Heart left ventricle (tissue), 16 donors: Measurements from ENCODE around the gene HMX1. TPM values are rescaled to one million over a fixed set of nuclear protein-coding genes. Genes with fewer than 3 reads are reported as not detected.

Source experiments
- ATAC-seq, 4 donors: fragments of 200-7000 bp; cut with Tn5 transposase; one replicate each; pipeline ENCODE4 v1.9.1; 2020 to 2022; ENCODE audit warnings: moderate library complexity in 4 of 4, mild to moderate bottlenecking in 3 of 4, moderate number of reproducible peaks in 1 of 4
- DNase-seq, 5 donors: peaks; one replicate each; pipeline ENCODE4 v3.0.0-alpha.2; 2020
- H3K27ac ChIP-seq, 12 donors: fragments of 200-600 bp; sonication (generic) in 4 of 12; one replicate each; pipeline versions ENCODE4 v1.5.0 to v1.8.0; 2016 to 2022; ENCODE audit warnings: mild to moderate bottlenecking in 2 of 12
- H3K27me3 ChIP-seq, 9 donors: fragments of 200-600 bp; sonication (generic) in 2 of 9; one replicate each; pipeline versions ENCODE4 v1.5.1 to v1.8.0; 2016 to 2022; ENCODE audit warnings: mild to moderate bottlenecking in 3 of 9
- H3K36me3 ChIP-seq, 9 donors: fragments of 200-600 bp; sonication (generic) in 2 of 9; one replicate each; pipeline versions ENCODE4 v1.5.0 to v1.8.0; 2018 to 2022; ENCODE audit warnings: mild to moderate bottlenecking in 2 of 9
- H3K4me1 ChIP-seq, 12 donors: fragments of 200-600 bp; sonication (generic) in 4 of 12; one replicate each; pipeline versions ENCODE4 v1.5.0 to v1.8.0; 2016 to 2022; ENCODE audit warnings: mild to moderate bottlenecking in 3 of 12
- H3K4me3 ChIP-seq, 12 donors: fragments of 200-600 bp; sonication (generic) in 4 of 12; one replicate each; pipeline versions ENCODE4 v1.5.0 to v1.8.0; 2017 to 2022; ENCODE audit warnings: mild to moderate bottlenecking in 9 of 12, moderate library complexity in 4 of 12
- H3K9me3 ChIP-seq, 12 donors: fragments of 200-600 bp; sonication (generic) in 4 of 12; one replicate each; pipeline versions ENCODE4 v1.5.0 to v1.8.0; 2016 to 2022; ENCODE audit warnings: mild to moderate bottlenecking in 1 of 12
- CTCF ChIP-seq, 12 donors: fragments of 200-600 bp; sonication (generic) in 4 of 12; IDR thresholded peaks; one replicate each; pipeline versions ENCODE4 v1.5.0 to v1.8.0; 2018 to 2022; ENCODE audit warnings: antibody characterized with exemption in 12 of 12, mild to moderate bottlenecking in 5 of 12
- POLR2A ChIP-seq, 2 donors: fragments of 450-650 bp; IDR thresholded peaks; one replicate each; pipeline ENCODE4 v1.6.1; 2017; ENCODE audit warnings: antibody characterized with exemption in 2 of 2, mild to moderate bottlenecking in 2 of 2, moderate library complexity in 2 of 2
- WGBS, 4 donors: extraction: QIAGEN DNeasy Blood & Tissue Kit in 2 of 4; methylation state at CpG; one replicate each; pipeline versions ENCODE4 v1.1.5 to v1.1.7; 2013 to 2018; 5-methylcytosine and 5-hydroxymethylcytosine counted together
- intact Hi-C, 10 donors: fragments of 100-400 bp; cut with DNase I; formaldehyde crosslinking; loops; one replicate each; pipeline versions ENCODE4 v1.11.1 to v1.14.2; 2022
- polyA plus RNA-seq, 2 donors: library from polyadenylated mRNA; stranded (reverse); fragments of 200-250 nt; gene quantifications; one replicate each; pipeline ENCODE4 v1.2.3, GENCODE V29; 2013
- total RNA-seq, 9 donors: library from RNA; depleted of rRNA in 2 of 9; stranded (reverse); fragments of >200 nt in 2 of 9; fragmentation: NEBNext Ultra II Directional in 3 of 9; extraction: Animal tissue kit (Norgen Biotek cat#: 25700) in 3 of 9; gene quantifications; one replicate each; pipeline versions ENCODE4 v1.1.0 to v1.2.4, GENCODE V29; 2016 to 2023
- donor health status: ischemic (EF 13 %, LVEDD 7.1; RV severe dilation, severe dysfunction).
- donor health status: healthy with polysubstance abuse.
- donor health status: DM: no; HTN: yes; CAD: no.
- donor health status: DM: no; HTN: no; CAD: no.
- donor health status: ischemic (EF 25% LVEDD 6.9; RV normal size, moderate dysfunction).
- donor health status: ischemic (EF 25% LVEDD 5.7; RV mildly dilated, moderate dysfunction).
- donor health status: healthy.
- donor health status: DM: yes; HTN: yes; CAD: no.
- donor health status: ischemic (EF 35%, LVEDD 5.7; RV mildly dilated, moderate dysfunction).
- donor health status: nonischemic (EF 11% LVEDD 7.7; RV severe dilation, severe dysfunction).
- donor health status: DM: yes; HTN: yes; CAD: no.
- donor health status: PGD.
- donor health status: ischemic (EF 29% LVEDD 5.4; RV normal size, mild dysfunction).
- donor health status: nonischemic (EF 23%, LVEDD 6.1; RV moderate dilation, normal function).

HMX1 gene
- total and polyA plus RNA-seq, 11 donors, result 0.25 TPM; not detected in 10

DNA sequence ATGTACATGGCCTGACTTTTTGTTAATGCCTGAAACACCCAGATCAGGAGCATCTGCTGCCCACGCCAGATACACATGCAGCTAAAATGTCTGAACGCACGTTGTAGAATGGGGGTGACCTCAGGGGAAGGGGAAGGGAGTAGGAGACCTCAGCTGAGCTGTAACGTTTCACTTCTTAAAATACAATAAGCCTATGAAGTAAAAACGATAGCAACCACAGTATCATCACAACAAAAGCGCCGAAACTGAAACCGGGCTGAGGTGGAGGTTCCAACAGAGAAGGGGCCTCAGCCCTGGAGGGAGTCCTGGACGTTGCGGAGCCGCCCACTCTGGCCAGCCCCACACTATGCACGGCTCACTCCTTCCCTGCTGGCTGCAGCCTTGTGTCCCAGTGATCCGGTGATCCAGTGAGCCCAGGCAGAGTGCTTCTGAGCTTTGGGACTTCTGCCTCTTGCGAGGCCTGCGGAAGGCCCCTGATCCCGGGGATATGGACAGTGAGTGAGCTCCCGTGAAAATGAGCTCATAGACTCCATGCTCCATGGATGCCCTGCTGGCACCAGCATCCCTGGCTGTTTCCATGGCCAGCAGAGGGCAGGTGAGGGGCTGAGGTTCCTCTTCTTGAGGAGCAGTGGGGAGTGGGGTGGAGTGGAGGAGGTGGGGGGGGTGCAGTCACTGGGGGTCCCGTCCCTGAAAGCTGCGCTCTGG is 52.0 kb downstream of the HMX1 start:
- Histone ChIP-seq H3K4me1 (no peaks in the 10 kb centered on the region), H3K36me3 (no peaks in the 10 kb centered on the region), H3K4me3 (no peak overlapping the region), H3K9me3 (peaks cover 0 to 7% (median 0%) of the 10 kb centered on the region in 12 donors), H3K27me3 (peaks cover 0 to 53% (median 5%) of the 10 kb centered on the region in 9 donors), H3K27ac (no peak overlapping the region)
- no peak for ATAC-seq
- intact Hi-C loops, result no loop called here
- no peak for TF ChIP-seq CTCF (IDR thresholded peaks at IDR 0.05)
- TF ChIP-seq POLR2A (IDR thresholded peaks at IDR 0.05), result no peak
- DNase-seq, result peak in 1 of 5 donors; percentile 7
- 59 to 69% (median 65%) methylated on average over 19 of the region's 19 CpGs for WGBS, 4 donors

- H3K27me3 ChIP-seq, result peaks cover 0 to 48% (median 5%) of the 10 kb centered on the region in 9 donors
- DNase-seq, result peak in 1 of 5 donors; percentile 1
- no peaks in the 10 kb centered on the region for H3K4me1 ChIP-seq
- ATAC-seq, result no peak
- intact Hi-C loops, result no loop called here
- no peaks in the 10 kb centered on the region for H3K36me3 ChIP-seq
- no peak for TF ChIP-seq POLR2A (IDR thresholded peaks at IDR 0.05)
- no peak for TF ChIP-seq CTCF (IDR thresholded peaks at IDR 0.05)
- H3K4me3 ChIP-seq, result no peak overlapping the region
- WGBS, 4 donors, result 72 to 86% (median 76%) methylated on average over 4 to 8 of the region's 8 CpGs
- H3K27ac ChIP-seq, result no peak overlapping the region
- H3K9me3 ChIP-seq, result peaks cover 0 to 2% (median 0%) of the 10 kb centered on the region in 12 donors
These were observed 52.6 kb downstream of the HMX1 start for GRCh38 chr4:8819019-8819418.

DNA sequence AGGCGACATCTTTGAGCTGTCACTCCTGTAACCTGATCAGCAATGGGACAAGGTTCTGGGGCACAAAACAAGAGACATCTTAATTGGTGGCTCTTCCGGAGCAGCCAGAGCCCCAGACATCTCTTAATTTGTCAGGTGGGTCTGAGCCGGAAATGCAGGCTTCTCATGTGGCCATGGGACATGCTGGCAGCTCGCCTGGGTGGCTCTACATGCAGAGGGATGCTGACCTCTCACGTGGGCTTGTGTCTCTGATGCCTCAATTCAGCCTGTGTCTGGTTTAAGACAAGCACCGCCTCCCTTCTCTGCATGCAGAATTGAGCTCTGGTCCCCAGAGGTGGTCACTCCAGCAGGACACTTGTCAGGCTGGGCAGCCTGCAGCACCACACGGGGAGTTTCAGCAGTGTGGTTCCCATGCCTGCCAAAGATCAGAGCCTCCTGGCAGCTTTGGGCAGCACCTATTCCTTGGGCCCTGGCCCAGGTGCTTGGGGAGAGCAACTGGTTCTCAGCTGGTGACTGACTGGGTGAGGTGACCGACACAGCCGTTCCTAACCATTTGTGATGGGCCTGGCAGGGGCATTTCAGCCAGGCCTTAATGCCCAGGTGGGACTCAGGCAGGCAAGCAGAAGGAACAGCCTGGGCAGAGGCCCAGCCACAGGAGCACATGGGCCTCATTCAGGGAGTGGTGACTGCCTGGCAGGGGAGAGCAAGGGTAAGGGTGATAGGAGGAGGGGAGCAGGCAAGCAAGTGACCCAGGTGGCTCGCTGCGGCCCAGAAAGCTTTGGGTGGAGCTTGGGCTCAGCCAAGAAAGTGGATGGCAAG is 53.4 kb downstream of the HMX1 start:
- TF ChIP-seq POLR2A (IDR thresholded peaks at IDR 0.05) (no peak), CTCF (IDR thresholded peaks at IDR 0.05) (no peak)
- Histone ChIP-seq H3K9me3 (no peaks in the 10 kb centered on the region), H3K4me3 (no peak overlapping the region), H3K4me1 (no peaks in the 10 kb centered on the region), H3K27me3 (peaks cover 0 to 42% (median 5%) of the 10 kb centered on the region in 9 donors), H3K27ac (no peak overlapping the region), H3K36me3 (no peaks in the 10 kb centered on the region)
- 63 to 69% (median 66%) methylated on average over 7 to 11 of the region's 11 CpGs for WGBS, 4 donors
- intact Hi-C loops, result no loop called here
- no peak for ATAC-seq
- DNase-seq, result peak in 3 of 5 donors; percentile 2 to 20 (median 7)

- no peaks in the 10 kb centered on the region for H3K9me3 ChIP-seq
- H3K27me3 ChIP-seq, result peaks cover 0 to 42% (median 5%) of the 10 kb centered on the region in 9 donors
- intact Hi-C loops, result no loop called here
- no peak overlapping the region for H3K4me3 ChIP-seq
- no peaks in the 10 kb centered on the region for H3K4me1 ChIP-seq
- H3K36me3 ChIP-seq, result no peaks in the 10 kb centered on the region
- DNase-seq (peak in 2 of 5 donors; percentile 13 to 36), ATAC-seq (no peak)
- no peak overlapping the region for H3K27ac ChIP-seq
- TF ChIP-seq CTCF (IDR thresholded peaks at IDR 0.05), result no peak
- no peak for TF ChIP-seq POLR2A (IDR thresholded peaks at IDR 0.05)
- 27 to 65% (median 41%) methylated on average over 3 to 5 of the region's 5 CpGs for WGBS, 4 donors
These were observed 53.9 kb downstream of the HMX1 start for GRCh38 chr4:8817813-8818062.
